HS-27A (cell line): Measurements from ENCODE around the gene COX11.

Experiments
- DNase-seq: peaks from one replicate; pipeline ENCODE4 v3.0.0-alpha.2; 2012; ENCODE audit warnings: low read depth, missing footprints

COX11 gene

DNA sequence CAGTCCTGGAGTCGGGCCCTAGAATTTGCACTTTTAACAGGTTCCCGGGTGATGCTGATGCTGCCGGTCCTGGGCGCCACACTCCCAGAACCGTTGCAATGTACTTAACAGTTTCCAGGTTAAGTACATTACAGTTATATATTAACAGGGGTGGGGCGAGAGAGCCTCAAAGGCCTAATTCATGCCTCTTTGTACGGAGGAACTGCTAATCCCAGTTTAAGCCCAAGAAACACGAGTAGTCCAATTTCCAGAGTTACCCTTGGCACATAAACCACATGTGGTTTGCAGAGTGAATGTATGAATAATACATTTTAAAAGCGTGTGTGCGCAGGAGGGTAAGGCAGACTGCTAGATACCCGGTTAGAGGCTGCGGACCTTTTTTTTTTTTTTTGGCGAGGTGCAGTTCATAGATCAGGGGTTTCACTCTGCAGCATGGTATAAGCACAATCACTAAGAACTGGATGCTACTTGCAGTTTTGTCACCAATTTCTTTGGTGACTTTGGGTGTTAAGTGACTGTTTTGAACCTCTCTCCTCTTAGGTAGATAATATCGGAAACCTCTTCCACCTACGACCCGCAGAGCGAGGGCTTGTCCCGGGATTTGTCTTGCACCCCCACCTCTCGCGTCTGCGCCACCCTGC lies 713 bp downstream of the COX11 start:
- DNase-seq: peak; percentile 26

DNA sequence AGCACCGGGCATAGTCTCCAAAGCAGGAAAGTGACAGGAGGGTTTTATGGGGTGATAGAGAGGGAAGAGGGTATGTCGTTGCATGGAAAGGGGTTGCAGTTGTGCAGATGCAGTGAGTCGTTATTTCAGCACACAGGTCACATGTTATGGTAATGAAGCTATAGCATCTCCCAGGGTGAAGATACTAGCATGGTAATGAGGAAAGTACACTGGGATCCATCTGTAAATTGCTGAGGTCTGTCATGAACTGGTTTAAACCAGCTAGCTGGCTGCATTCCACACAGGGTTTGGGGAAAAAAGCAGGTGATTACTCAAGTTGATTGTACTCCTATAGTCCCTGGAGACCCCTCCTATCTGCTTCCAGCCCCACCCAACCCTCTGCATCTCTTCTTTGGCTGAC lies 11.7 kb downstream of the COX11 start:
- no peak for DNase-seq

DNA sequence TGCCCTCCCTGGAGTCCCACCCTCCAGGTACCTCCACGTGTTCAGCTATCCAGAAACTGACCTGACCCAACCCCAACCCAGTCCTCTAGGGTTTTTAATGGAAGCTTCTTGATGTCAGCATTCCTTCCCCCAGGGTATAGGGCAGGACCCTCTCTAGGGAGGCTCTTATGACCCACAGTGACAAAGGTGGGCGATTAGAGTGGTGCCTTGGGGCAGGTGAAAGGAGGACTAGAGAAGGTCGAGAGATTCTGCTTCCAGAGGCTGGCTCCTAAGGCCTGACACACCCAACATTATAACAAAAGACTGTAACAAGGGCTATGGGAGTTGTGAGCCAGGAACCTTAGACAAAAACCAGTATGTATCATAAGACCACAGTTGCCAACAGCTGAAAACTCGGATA lies 17.2 kb downstream of the COX11 start:
- DNase-seq: no peak

DNA sequence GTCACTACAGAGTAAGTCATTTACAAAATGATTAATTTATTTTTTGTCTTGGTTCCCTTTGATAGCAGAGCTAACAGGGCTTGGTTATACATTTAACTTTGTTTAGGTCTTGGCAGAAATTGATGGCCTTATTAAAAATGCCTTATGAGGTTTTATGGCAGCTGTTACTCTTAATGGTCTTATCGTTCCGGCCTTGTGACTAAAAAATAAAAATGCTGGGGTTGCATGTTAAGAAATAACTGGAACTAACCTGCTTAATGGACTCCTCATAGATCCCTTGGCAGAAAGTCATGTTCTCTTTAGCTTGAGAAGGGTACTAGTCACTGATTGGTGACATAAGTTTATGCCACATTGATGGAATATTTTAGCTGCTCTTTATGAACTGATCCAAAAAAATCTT lies 18.3 kb downstream of the COX11 start:
- DNase-seq: no peak

DNA sequence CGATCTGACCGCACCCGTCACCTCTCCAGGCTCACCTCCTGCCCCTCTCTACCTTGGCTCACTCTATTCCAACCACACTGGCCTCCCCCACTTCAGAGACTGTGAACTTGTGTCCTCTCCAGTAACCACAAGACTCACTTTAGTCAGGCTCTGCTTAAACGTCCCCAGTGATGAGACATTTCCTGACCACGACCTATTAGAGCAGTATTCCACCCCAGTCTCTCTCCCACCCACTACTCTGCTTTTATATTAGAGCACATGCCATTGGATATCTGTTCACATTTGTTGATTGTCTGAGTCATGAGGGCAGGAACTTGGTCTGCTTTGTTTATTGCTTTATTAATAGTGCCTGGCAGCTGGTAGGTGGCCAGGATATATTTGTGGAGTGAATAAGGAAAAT lies 20.1 kb downstream of the COX11 start:
- peak; percentile 49 for DNase-seq

DNA sequence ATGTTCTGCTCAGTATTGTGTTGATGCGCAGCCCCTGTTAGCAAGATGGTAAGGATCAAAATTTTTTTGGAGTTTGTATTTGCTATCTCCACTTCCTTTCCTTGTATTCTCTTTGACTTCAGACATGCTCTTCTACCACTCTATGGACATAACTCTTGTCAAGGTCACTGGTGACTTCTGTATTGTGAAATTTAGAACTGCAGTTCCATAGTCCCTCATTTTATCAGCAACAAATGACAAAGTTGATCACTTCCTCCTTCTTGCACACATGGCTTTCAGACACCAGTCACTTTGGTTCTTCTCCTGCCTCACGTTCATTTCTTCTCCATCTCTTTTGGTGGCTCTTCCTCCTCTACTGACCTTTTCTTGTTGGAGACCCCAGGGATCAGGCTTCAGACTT lies 21.1 kb downstream of the COX11 start:
- no peak for DNase-seq

DNA sequence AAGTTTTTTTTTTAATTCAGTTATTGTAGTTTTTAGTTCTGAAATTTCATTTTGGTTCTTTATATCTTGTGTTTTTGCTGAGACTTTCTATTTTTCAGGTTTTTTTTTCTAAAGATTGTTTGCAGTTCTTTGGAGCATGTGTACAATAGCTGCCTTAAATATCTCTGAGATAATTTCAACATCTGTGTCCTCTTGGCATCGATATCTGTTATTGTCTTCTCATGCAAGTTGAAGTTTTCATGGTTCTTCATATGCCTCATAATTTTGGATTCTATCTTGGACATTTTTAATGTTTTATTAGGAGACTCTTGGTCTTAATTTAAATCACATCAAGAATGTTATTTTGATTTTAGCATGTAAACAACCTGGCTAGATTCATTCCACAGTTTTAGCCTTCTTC lies 22.8 kb downstream of the COX11 start:
- no peak for DNase-seq

DNA sequence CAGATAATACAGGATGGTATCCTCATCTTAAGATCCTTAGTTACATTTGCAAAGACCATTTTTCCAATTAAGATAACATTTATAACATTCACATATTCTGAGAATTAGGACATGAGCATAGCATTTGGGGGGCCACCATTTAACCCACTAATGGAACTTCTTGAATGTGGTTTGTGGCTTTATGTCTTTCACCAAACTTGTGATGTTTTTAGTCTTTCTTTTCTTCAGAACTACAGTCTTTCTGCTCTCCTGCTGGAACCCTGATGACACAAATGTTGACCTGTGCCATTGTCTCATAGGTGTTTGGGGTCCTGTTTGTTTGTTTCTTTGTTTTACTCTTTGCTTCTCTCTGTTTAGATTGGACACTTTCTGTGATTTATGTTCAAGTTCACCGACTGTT lies 23.2 kb downstream of the COX11 start:
- no peak for DNase-seq

DNA sequence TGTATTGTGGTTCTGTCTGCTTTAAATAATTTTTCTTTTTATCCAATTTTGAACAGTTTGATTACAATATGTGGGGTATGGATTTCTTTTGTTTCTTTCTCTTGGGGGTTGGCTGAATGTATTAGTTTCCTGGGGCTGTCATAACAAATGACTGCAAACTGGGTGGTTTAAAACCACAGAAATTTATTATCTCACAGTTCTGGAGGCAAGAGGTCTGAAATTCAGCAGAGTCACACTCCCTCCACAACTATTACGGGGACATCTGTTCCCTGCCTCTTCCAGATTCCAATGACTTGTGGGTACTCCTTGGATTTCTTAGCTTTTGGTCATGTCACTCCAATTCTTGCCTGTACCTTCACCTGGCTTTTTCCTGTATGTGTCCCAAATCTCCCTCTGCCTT lies 23.7 kb downstream of the COX11 start:
- no peak for DNase-seq

DNA sequence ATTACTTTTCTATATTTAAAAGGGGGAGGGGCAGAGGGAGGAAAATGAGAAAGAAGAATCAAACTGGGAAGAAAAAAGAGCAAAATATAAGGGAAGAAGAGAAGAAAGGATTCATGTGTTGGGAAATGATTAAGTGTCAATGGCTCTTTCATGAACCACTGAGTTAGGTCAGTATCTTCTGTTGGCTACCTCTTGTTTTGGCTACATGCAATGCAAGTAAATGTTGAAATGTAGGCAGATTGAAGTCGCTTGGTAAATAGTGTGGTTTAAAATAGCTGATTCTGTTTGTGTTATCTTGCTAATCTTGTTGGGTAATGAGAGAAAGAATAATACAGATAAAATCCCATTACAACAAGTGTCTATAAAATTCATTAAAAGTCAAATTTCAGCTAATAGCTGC lies 27.2 kb downstream of the COX11 start:
- DNase-seq: no peak

DNA sequence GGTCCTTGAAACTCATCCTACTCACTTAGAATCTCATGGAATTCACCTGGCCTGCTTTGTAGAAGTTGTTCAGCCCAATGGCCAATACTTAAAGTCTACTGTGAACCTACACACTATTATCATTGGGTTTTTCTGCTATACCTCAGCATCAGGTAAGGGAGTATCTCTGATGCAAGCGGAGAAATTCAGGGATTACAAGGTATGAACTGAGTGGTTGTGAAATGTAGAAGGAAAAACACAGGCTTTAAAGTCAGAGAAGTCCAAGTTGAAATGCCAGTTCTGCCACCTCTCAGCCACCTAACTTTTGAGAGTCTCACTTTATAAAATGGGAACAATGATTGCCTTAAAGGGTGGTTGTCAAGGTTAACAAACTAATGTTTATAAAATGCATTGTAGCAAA lies 31.0 kb downstream of the COX11 start:
- DNase-seq: no peak

DNA sequence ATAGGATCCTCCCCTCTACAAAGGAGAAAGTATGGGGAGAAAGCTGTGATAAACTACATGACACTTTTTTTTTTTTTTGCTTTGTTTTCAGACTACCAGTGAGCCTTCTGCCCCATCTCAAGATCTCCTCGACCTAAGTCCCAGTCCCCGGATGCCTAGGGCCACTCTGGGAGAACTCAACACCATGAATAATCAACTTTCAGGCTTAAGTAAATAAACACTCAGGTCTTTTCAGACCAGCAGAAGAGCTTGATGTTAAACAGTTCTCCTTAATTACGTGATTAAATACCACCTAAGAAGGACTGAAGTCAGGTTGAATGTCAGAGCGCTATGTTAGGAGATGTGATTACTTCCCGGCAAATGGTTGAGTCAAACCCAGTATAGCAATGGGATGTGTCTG lies 31.4 kb downstream of the COX11 start:
- DNase-seq: no peak

DNA sequence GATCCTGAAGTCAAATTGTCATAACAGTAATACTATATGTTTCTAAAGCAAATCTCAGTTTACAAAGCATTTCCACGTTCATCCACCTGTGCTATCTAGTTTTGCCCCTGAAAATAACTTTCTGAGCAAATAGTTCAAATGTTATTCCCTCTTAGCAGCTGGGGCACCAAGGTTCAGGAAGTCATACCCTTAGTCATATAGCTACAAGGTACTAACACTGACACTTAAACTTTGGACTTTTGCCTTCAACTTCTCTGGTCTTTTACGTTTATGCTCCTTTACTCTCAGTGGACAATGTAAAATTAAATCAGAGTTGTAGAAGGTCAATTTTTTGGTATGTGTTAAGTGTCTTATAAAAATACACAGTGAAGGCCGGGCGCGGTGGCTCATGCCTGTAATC lies 33.0 kb downstream of the COX11 start:
- no peak for DNase-seq

DNA sequence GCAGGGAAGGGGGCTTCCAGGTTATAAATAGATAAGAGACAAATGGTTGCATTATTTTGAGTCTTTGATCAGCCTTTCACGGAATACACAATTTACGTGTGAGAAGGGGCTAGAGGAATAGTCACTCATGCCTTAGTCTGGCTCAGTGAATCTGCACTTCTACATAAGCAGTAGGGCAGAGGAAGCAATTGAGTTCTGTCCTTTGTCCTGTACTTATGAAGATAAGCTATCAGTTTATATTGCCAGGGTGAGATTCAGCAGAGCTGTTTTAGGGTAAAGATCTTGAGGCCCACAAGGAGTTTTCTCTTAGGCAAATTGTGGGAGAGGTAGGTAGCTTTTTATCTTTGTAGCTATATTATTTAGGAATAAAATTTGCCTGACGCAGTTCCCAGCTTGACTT lies 34.5 kb downstream of the COX11 start:
- no peak for DNase-seq

DNA sequence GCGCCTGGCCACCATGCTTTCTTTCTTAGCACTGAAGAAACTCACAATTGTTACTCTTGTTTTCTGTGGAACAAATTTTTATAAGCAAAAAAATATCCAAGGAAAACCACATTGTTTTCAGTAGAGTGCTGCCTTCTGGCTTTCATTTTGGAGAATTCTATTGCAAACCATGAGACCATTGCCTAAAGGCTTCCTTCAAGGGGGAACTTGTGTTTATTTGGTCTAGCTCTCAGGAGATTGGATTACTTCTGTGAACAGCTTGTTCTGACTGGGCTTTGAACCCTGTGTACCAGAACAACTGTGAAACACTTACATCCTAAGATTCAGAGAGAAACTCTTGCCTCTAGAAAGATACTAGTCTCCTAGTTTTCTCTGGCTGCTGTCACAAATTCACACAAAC lies 35.7 kb downstream of the COX11 start:
- DNase-seq: no peak

DNA sequence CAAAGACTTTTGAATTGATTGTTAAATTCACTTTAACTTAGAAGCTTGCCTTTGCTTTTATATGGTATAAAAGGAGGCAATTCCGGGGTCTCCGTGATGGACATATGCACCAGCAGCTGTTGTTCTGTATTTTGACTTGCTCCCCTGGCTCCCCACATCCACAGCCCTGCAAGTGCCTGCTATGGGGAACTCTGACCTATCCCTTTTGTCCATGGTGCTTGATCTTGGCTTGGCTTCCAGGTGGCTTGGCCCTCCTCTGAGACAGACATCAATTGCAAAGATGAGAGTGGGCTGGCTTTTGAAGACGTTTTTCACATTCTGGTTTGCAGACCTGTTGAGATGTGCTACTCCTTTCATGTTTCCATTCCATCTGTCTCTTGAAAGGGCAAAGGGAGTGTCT lies 40.9 kb downstream of the COX11 start:
- DNase-seq: no peak

DNA sequence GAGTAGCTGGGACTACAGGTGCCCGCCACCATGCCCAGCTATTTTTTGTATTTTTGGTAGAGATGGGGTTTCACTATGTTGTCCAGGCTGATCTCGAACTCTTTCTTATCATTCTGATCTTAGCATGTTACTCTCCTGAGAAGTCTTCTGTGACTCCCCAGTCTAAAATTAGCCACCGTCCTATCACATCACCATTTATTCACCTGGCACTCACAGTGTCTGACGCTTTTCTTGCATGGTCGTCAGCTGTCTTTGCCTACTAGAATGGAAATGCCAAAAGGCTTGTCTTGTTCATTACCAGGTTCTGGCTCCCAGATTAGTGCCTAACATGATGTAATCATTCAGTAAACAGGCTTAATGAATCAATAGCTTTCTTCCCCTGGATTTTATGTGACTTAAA lies 44.0 kb downstream of the COX11 start:
- no peak for DNase-seq

DNA sequence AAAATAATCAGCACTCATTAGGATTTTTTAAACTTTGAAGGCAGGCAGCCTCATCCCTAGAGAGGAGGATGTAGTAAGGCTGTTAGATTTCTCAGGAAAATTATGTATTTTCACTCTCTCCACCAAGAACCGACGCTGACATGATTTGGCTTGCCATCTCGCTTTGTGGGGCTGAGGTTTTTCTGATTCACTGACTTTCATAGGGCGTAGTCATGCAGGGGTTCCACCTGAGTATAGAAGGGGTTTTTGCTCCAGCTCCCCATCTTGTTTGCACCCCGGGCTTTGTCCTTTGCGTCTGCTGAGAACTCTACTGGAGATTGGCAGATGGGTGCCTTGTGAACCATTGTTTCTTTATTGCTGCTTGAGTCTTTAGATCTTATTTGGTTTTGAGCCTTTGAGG lies 47.6 kb downstream of the COX11 start:
- no peak for DNase-seq

DNA sequence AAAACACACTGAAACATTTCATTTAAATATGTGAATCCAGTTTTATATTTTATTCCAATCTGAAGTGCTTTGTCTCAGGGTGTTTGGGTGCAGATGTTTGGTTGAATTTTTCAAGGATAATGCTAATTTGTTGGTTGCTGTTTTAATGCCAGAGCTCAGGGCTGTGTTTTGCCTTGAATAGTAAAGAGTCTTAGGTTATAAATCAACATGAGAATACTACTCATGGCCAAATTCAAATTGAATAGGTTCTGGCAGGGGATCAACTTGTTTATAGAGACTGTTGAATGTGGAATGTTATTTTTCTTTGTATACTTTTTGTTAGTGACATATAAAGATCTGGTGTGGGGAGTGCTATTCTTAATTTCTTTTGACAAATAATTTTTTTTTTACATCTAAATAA lies 49.0 kb downstream of the COX11 start:
- no peak for DNase-seq

DNA sequence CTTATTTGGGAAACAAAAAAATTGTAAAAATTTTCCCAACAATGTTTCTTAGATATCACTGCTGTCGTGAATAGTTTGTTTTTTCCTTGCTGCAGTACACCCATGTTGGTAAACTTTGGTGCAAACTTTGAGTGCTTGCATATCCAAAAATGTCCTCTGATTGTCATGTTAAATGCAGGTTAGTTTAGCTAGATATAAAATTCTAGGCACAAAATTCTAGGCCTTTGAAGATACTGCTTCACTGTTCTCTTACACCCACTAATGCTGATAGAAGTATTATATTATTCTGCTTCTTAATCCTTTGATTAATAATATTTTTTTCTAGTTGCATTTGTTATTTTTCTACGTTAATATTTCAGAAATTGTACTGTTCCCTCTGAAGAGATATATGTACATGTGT lies 51.7 kb downstream of the COX11 start:
- DNase-seq: no peak
